GM21723 (cell line): ENCODE data around the gene MIF4GD.
"Not testable (repeated sequence)": the region's sequence is repeated elsewhere in the genome, so short reads cannot be mapped to it uniquely, and the experiment has no call there.

Experiments
- ATAC-seq: cut with Tn5 transposase; IDR thresholded peaks from one replicate; pipeline ENCODE4 v1.9.1; 2021; ENCODE audit warnings: mild to moderate bottlenecking, moderate library complexity; ENCODE audit not compliant: unreplicated experiment

Gene MIF4GD, protein sequence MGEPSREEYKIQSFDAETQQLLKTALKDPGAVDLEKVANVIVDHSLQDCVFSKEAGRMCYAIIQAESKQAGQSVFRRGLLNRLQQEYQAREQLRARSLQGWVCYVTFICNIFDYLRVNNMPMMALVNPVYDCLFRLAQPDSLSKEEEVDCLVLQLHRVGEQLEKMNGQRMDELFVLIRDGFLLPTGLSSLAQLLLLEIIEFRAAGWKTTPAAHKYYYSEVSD

DNA sequence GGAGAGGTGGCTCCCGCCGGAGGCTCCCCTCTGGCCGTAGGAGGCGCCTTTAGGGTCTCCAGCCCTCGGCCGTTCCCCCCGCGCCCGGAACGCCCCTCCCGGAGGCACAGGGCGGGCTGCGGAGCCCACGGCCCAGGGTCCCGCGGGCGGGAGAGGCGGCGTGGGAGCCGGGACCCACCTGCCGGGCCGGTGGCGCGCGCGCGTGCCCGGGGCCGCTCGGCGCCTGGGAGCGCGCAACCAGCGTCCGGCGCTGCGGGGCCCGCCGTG lies at the start of gene MIF4GD:
TSS of gene MIF4GD (minus strand) at position 266 of the 267 bp plus-strand sequence. CDS start 1,036 bp downstream, outside the sequence.
- ATAC-seq = peak; percentile 21

DNA sequence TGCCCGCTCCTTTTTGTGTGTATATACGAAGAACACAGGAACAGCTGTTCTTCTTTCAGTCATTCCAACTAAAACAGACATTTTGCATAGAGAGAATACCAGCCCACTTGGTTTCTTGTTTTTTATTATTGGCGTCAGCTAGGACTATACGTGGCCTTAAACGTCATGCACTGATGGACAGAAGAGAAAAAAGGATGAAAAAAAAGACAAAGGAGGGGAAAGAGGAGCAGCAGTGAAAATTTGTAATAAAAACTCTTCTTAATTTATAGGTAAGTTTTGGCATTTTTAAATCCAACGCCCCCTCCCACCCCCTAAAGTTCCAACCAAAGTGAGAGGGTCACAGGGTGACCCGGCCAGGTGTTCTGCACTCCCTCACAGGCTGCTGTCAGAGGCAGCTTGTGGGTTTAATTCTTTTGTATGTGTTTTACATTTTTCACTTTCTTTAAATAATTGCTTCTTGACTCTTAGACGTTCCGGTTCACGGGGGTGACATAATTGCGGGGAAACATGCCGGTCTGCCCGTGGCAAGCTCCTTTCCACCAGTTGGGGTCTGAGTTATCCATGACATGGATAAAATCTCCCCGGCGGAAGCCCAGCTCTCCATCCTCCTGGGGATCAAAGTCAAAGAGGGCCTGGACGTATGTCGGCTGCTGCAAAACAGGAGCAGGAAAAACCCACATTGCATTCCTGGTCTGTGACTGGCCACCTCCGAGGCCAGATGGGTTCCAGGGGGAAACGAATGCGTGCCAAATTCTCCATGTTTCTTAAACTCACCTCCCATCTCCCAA lies 49.1 kb upstream of the MIF4GD start:
- peak; percentile 51 for ATAC-seq

DNA sequence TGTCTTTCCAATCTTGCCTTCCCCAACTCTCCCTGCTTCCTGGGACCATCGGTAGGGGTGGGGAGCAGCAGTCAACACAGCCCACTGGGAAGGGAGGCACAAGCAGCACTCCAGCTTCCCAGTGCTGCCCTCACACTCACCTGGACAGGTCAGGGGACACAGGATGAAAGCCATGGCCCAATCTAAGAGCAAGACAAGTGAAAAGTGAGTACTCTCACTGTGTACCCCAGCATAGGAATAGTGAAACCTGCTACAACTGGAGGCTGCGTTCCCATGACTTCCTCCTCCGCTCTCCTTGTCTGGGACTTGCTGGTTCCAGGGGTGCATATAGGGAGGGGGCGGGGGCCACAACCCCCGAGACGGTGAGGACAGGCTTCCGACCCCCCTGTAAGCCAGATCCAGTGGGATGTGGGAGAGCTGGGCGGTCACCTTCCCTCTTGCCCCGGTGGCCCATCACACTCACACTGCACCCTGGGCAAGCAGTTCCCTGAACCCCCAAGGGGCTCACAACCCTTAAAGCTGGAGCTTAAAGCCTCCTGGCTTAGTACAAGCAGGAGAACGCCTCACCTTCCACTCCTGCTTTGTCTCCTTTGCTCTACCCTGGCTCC lies 47.7 kb upstream of the MIF4GD start:
- no peak for ATAC-seq

DNA sequence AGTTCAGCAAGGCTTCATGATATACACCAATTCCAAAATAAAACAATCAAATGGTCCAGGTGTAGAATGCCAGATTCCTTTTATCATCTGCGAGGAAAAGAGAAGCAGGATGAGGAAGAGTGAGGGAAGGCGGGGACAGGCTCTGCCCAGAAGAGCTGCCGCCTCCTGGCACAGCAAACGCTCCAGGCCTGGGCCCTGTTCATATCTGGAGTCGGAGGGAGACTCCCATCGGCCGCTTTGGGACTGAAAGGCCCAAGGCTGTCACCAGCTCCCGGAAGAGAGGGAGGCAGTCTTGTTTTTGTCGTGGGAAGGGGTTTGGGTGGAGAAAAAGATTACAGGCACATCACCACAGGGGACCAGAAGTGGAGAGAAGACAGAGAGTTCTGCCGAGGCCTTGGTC lies 47.2 kb upstream of the MIF4GD start:
- no peak for ATAC-seq

DNA sequence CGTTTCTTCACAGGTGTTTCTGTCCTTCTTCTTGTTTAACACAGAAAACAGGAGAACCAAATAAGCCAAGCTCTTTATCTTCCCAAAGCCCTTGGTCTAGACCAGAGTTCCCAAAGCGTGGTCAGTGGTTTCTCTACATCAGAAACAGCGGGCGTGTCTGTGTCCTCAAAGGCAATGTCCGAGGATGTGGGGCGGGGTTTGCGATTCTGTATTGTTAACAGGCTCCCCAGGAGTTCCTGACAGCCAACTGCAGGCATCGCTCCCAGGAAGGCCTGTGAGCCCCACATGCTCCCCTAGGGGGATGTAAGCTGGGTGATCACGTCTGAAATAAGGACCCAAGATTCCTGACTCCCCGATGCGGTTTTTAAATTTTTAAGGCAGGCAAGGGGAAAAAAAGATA lies 46.6 kb upstream of the MIF4GD start:
- no peak for ATAC-seq

DNA sequence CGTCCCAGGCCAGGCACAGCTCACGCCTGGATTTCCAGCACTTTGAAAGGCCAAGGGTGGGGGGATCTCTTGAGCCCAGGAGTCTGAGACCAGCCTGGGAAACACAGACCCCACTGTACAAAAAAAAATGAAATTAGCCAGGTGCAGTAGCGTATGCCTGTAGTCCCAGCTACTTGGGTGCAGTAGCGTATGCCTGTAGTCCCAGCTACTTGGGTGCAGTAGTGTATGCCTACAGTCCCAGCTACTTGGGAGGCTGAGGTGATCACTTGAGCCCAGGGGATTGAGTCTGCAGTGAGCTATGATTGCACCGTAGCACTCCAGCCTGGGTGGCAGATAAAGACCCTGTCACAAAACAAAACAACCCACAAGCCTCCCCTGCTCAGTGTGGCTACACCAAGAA lies 45.2 kb upstream of the MIF4GD start:
- no peak for ATAC-seq

DNA sequence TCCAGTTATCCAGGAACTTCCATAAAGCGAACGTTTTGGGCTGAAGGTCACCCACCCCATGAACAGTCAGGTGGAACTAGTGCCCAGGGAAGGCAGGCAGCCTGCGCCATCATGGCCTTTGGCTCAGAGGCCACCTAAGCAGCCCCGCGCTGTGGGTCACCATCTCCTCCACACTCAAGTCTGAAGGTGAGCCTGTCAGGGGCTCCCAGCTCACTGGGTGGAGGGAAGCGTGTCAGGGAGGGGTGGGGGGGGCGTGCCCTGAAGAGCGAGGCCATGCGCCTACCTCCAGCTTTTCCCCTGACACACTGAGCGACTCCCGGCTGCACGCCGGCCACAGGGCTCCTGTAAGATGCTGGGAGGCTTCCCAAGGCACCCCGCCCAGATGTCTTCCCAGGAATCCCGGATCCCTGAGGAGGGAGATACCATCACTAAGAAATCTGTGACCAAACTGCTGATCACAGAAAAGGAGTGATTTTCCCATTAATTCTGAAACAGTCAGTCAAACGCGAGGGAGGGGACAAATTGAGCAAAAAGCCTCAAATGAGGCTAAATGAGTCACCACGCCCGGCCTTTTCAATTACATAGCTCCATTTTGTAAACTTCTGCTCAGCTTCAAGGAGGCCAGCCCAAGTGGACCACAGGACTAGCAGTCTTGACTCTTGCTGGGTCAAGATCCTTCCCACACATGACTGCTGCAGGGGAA lies 44.7 kb upstream of the MIF4GD start:
- ATAC-seq = no peak

DNA sequence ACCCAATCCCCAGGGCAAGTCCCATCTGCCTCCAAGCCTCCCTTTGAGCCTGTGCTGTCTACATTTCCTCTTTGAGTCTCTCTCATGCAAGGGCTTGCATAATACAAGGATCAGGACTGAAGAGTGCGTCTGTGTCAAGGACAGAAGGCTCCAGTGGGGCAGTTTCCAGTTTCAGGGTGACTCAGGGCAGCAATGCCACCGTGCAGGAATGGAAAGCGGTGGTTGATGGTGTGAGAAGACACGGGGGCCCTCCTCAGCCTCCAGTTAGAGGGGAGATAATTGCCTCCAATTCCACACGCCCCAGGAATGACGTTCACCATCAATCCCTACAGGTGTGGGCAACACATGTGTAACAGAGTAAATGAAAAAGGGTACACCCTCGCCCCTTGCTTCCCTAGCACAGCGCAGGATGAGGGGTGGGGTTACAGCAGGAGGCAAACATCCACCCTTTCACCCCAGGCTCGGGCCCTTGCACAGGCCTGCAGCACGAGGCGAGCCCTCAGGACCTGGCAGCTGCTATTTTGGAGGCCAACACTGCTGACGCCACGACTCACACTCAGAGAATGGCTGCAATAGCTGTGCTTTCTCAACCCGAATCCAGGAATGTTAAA lies 43.0 kb upstream of the MIF4GD start:
- peak; percentile 46 for ATAC-seq

DNA sequence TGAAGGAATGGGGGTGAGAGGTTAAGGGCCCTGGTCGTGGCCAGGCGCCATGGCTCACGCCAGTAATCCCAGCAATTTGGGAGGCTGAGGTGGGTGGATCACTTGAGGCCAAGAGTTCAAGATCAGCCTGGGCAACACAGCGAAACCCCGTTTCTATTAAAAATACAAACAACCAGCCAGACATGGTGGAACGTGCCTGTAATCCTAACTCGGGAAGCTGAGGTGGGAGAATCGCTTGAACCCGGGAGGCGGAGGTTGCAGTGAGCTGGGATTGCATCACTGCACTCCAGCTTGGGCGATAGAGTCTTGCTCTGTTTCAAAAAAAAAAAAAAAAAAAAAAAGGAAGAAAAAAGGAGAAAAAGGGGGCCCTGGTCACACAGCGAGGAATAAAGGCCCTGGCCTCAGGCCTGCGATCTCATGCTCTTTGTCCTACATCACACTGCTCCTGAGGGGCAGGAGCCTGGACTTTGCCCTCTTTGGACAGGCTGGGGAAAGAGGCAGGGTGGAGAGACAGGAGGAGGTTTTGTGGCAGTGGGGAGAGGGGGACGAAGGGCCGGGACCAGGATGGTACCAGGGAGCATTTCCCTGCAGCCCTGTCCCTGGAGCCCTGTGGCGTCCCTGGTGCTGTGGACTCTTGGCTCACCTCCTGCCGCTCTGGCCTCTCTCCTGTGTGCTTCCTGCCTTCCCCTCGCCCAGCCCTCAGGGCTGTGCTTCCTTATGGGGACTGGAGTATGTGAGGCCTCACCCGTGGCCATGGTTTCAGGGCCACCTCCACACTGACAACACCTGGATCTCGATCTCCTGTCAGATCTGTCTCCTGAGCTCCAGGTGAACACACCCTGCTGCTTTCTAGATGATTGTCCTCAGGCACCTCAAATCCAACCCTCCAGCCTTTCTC lies 38.0 kb upstream of the MIF4GD start:
- ATAC-seq = no peak

DNA sequence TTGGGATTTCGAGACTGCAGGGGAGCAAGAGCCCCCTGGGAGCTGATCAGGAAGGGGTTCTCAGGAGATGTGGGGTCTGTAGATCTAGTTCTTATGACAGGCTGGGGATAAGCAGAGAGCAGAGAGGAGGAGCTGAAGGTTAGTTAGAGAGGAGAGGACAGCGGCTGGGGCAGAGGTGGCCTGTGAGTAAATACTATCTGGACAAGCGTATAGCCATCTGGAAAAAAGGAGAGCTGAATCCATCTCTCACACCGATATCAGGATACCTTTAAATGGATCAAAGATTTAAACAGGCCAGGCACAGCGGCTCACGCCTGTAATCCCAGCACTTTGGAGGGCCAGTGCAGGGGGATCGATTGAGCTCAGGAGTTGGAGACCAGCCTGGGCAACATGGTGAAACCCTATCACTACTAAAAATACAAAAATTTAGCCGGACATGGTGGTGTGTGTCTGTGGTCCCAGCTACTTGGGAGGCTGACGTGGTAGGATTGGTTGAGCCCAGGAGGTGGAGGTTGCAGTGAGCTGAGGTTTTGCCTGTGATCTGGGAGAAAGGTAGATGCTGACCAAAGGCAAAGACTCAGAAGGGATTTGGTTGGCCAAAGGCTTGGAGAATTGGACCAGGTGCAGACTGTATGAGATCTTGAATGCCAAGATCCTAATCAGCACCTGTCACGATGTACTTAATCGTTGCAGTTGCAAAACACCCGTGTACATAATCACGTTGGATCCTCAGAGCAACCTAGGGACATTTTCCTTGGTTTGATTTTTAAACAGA lies 37.1 kb upstream of the MIF4GD start:
- ATAC-seq = no peak

DNA sequence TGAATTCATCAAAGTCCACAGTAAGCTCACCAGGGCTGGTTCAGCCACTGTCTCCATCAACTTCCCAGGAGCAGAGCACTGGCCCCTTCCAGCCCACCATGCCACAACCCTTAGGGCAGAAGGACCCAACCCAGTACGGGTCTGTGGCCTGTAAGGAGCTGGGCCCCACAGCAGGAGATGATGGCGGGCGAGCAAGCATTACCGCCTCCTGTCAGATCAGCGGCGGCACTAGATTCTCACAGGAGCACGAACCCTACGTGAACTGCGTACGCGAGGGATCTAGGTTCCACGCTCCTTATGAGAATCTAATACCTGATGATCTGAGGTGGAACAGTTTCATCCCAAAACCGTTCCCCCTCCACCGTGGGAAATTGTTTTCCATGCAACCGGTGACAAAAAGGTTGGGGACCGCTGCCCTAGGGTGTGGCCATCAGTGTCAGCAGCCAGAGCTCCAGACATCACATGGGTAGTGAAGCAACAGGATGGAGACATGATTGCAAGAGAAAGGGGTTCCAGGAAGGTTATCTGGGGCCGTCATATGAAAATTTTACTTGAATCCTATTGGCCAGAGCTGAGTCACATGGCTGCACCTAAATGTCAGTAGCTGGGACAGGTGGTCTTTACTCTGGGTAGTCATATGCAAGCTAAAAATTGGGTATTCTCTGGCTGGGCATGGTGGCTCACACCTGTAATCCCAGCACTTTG lies 30.6 kb upstream of the MIF4GD start:
- no peak for ATAC-seq

DNA sequence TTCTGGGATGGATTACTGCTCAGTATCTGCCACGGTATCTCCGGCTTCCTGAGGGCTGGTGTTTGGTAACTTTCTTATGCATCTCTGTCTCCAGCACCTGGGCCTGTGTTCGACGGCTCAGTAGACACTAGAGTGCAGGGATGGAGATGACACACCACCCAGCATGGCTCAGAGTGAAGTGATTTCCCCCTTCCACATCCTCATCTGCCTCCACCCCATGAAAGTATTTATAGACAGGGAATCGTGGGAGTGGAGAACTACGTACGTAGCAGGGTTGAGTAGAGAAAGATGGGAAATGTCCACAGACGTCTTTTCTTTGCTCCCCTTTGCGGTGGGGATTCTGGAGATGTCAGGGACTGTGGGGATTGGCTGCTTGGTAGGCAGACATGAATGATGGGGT lies 30.0 kb upstream of the MIF4GD start:
- no peak for ATAC-seq

DNA sequence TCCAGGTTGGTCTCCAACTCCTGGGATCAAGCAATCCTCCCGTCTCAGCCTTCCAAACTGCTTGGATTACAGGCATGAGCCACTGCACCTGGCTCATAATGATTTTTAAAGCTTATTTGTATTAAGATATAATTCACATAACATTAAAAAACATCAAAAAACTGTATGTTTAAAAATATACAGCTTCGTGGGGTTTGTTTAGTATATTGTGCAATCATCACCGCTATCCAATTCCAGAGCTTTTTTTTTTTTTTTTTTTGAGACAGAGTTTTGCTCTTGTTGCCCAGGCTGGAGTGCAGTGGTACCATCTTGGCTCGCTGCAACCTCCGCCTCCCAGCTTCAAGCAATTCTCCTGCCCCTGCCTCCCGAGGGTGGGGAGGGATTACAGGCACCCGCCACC lies 29.2 kb upstream of the MIF4GD start:
- no peak for ATAC-seq

DNA sequence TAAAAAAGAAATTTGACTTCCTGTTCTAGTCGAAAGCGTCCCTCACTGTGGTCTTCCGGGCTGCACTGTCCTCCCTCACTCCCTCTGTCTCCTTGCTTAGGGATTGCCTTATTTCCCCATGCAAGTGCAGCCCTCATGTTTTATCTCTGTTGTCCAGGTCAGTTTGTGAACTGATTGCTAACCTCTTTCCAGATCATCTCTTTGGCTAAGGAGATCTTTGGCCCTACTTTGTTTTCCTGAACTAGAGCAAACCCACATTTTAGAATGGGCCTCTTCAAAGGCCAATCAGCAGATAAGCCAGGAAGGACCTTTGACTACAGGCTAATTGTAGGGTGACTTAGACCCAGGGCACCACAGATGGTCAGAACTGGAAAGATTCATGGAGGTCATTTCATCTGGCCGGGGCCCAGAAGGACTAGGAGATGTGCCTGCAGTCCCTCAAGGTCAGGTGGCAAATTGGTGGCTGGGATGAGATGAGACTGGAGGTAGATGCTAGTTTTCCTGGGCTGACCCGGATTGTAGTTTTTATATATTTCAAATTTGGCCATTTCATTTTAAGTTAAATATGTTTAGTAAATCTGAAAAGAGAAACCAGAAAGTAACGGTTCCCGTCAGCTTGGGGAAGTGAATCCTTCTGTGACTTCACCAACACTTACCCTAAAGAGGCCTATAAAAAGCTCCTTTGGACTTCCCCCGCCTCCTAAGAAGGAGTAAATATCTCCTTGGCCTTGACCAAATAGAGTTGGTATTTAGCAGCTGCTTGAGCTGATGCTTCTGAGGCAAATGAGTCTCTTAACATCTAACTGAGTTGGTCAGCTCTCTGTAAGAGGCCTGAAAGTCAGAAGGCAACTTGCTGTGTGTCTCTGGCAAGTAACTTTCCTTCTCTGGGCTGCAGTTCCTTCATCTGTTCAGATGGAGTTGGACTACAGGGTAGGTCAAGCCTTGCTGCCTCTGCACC lies 24.4 kb upstream of the MIF4GD start:
- peak; percentile 59 for ATAC-seq

DNA sequence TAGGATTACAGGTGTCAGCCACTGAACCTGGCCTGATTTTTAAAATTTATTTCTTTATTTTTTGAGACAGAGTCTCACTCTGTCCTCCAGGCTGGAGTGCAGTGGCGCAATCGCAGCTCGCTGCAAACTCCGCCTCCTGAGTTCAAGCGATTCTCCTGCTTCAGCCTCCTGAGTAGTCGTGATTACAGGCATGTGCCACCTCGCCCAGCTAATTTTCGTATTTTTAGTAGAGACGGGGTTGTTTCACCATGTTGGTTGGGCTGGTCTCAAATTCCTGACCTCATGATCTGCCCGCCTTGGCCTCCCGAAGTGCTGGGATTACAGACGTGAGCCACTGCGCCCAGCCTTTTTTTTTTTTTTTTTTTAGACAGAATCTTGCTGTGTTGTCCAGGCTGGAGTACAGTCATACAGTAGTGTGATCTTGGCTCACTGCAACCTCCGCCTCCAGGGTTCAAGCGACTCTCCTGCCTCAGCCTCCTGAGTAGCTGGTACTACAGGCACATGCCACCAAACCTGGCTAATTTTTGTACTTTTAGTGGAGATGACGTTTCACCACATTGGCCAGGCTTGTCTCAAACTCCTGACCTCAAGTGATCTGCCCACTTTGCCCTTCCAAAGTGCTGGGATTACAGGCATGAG lies 21.9 kb upstream of the MIF4GD start:
- ATAC-seq = not testable (repeated sequence)

DNA sequence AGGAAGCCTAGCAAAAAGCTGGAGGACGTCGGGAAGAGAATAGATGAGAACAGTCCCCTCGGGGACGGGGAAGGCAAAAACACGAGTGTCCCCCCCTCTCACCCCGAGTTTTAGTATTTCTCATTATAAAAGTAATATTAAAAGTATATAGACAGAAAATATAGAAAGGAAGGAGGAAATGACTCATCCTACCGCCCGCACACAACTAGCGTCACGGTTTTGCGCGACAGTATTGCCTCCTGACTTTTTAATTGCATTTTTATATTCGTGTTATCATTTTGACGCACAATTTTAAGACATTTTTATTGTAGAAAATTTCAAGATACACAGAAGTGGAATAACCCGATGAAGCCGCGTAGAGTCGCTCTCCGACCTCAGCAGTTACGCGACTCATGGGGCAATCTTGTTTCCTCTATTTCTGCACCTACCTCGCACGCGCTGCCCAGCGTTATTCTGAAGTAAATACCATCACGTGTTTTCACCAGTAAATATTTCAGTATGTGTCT lies 18.9 kb upstream of the MIF4GD start:
- peak; percentile 27 for ATAC-seq
